GM19372 (cell line): Measurements from ENCODE around the gene CYP2C9.
"Not testable (repeated sequence)": the region's sequence is repeated elsewhere in the genome, so short reads cannot be mapped to it uniquely, and the experiment has no call there.

Experiments
- ATAC-seq: cut with Tn5 transposase; IDR thresholded peaks from one replicate; pipeline ENCODE4 v1.9.1; 2021; ENCODE audit warnings: mild to moderate bottlenecking, low read depth, moderate library complexity; ENCODE audit not compliant: unreplicated experiment

The CYP2C9 gene

GRCh38 chr10:94938383-94938782 is at the start of gene CYP2C9:
Gene CYP2C9 (plus strand): TSS chr10:94938658. CDS start chr10:94938683, 25 bp downstream.
- no peak for ATAC-seq

- no peak for ATAC-seq
Measured at GRCh38 chr10:94889123-94889522, 49.3 kb upstream of the CYP2C9 start.

GRCh38 chr10:94890264-94891022 is 48.0 kb upstream of the CYP2C9 start:
- no peak for ATAC-seq

- not testable (repeated sequence) for ATAC-seq
Measured at GRCh38 chr10:94898414-94898813, 40.0 kb upstream of the CYP2C9 start.

GRCh38 chr10:94902080-94902479 is 36.4 kb upstream of the CYP2C9 start:
- no peak for ATAC-seq

GRCh38 chr10:94902570-94902969 is 35.9 kb upstream of the CYP2C9 start:
- ATAC-seq = no peak

- not testable (repeated sequence) for ATAC-seq
Measured at GRCh38 chr10:94904506-94905148, 33.8 kb upstream of the CYP2C9 start.

- ATAC-seq = no peak
Measured at GRCh38 chr10:94916423-94916822, 22.0 kb upstream of the CYP2C9 start.

- ATAC-seq = no peak
Measured at GRCh38 chr10:94936721-94937120, 1.7 kb upstream of the CYP2C9 start.

- ATAC-seq = not testable (repeated sequence)
Measured at GRCh38 chr10:94943432-94944103, 5.1 kb downstream of the CYP2C9 start.

- not testable (repeated sequence) for ATAC-seq
Measured at GRCh38 chr10:94946181-94946580, 7.7 kb downstream of the CYP2C9 start.

- ATAC-seq = no peak
Measured at GRCh38 chr10:94963901-94964300, 25.4 kb downstream of the CYP2C9 start.

- ATAC-seq = no peak
Measured at GRCh38 chr10:94983555-94983954, 45.1 kb downstream of the CYP2C9 start.

- no peak for ATAC-seq
Measured at GRCh38 chr10:94989192-94989591, 50.7 kb downstream of the CYP2C9 start.

- ATAC-seq = no peak
Measured at GRCh38 chr10:94991243-94991888, 52.9 kb downstream of the CYP2C9 start.

GRCh38 chr10:94992811-94993210 is 54.4 kb downstream of the CYP2C9 start:
- no peak for ATAC-seq

GRCh38 chr10:94997741-94998174 is 59.3 kb downstream of the CYP2C9 start:
- no peak for ATAC-seq

- ATAC-seq = no peak
Measured at GRCh38 chr10:95026461-95026860, 88.0 kb downstream of the CYP2C9 start.

- ATAC-seq = no peak
Measured at GRCh38 chr10:95031656-95032055, 93.2 kb downstream of the CYP2C9 start.

- no peak for ATAC-seq
Measured at GRCh38 chr10:95034401-95034800, 95.9 kb downstream of the CYP2C9 start.
